WTC11 (cell line): Measurements from ENCODE around the gene FHIT. TPM values are rescaled to one million over a fixed set of nuclear protein-coding genes. Genes with fewer than 3 reads are reported as not detected.

Experiments used
- ATAC-seq: fragments of 200-7000 bp; cut with Tn5 transposase; 2 replicates; pipeline ENCODE4 v1.10.0; 2021; ENCODE audit warnings: mild to moderate bottlenecking, moderate library complexity
- CTCF ChIA-PET: fragments of 300-600 bp; sonication (Branson Sonifier 250); formaldehyde crosslinking; loops from one replicate; lab custom pipeline; 2021; ENCODE audit warnings: antibody characterized with exemption; lab: Charles Lee
- POLR2A ChIA-PET: fragments of 350-600 bp; sonication (Branson Sonifier 250); formaldehyde crosslinking; loops from one replicate; lab custom pipeline; 2021; ENCODE audit warnings: antibody characterized with exemption; lab: Charles Lee
- DNase-seq: peaks from one replicate; pipeline ENCODE4 v3.0.0; 2021; ENCODE audit warnings: low spot score
- H3K27ac Mint-ChIP-seq: 2 replicates; pipeline ENCODE4 v1.8.0; 2021; ENCODE audit warnings: mixed read lengths
- H3K27me3 Mint-ChIP-seq: 2 replicates; pipeline ENCODE4 v1.8.0; 2021; ENCODE audit warnings: low read depth, mild to moderate bottlenecking, moderate library complexity, mixed read lengths
- H3K36me3 Mint-ChIP-seq: 2 replicates; pipeline ENCODE4 v1.8.0; 2021; ENCODE audit warnings: mixed read lengths
- H3K4me1 Mint-ChIP-seq: 2 replicates; pipeline ENCODE4 v1.8.0; 2022; ENCODE audit warnings: mixed read lengths
- H3K4me3 Mint-ChIP-seq: 2 replicates; pipeline ENCODE4 v1.8.0; 2021; ENCODE audit warnings: mild to moderate bottlenecking, moderate library complexity, mixed read lengths
- H3K9me3 Mint-ChIP-seq: 2 replicates; pipeline ENCODE4 v1.8.0; 2021; ENCODE audit warnings: mixed read lengths
- ESRRA ChIP-seq: sonication (generic); formaldehyde crosslinking; IDR thresholded peaks from 2 replicates; pipeline ENCODE4 v1.8.1; 2022; ENCODE audit warnings: mild to moderate bottlenecking, missing genetic modification reagents, borderline replicate concordance
- IRF2 ChIP-seq: sonication (generic); formaldehyde crosslinking; IDR thresholded peaks from 2 replicates; pipeline ENCODE4 v1.8.0; 2022; ENCODE audit warnings: low read depth, missing genetic modification reagents, borderline replicate concordance
- KAT7 ChIP-seq: sonication (generic); formaldehyde crosslinking; IDR thresholded peaks from 2 replicates; pipeline ENCODE4 v1.8.1; 2023; ENCODE audit warnings: missing genetic modification reagents, mild to moderate bottlenecking, borderline replicate concordance
- NFE2L1 ChIP-seq: sonication (generic); formaldehyde crosslinking; IDR thresholded peaks from 2 replicates; pipeline ENCODE4 v1.8.1; 2023; ENCODE audit warnings: missing genetic modification reagents
- NR3C1 ChIP-seq: sonication (generic); formaldehyde crosslinking; conservative IDR thresholded peaks from 2 replicates; pipeline ENCODE4 v1.8.1; 2023; ENCODE audit warnings: low read depth, mild to moderate bottlenecking, missing genetic modification reagents
- SMAD3 ChIP-seq: sonication (generic); formaldehyde crosslinking; IDR thresholded peaks from 2 replicates; pipeline ENCODE4 v1.8.0; 2022; ENCODE audit warnings: missing genetic modification reagents, mild to moderate bottlenecking, borderline replicate concordance
- SP1 ChIP-seq: sonication (generic); formaldehyde crosslinking; conservative IDR thresholded peaks from 2 replicates; pipeline ENCODE4 v1.8.1; 2022; ENCODE audit warnings: missing genetic modification reagents
- ZNF138 ChIP-seq: sonication (generic); formaldehyde crosslinking; conservative IDR thresholded peaks from 2 replicates; pipeline ENCODE4 v1.8.1; 2022; ENCODE audit warnings: mild to moderate bottlenecking, moderate library complexity, missing genetic modification reagents
- ZNF317 ChIP-seq: sonication (generic); formaldehyde crosslinking; IDR thresholded peaks from 2 replicates; pipeline ENCODE4 v1.8.1; 2023; ENCODE audit warnings: low read depth, mild to moderate bottlenecking, moderate library complexity, missing genetic modification reagents, borderline replicate concordance
- ZNF423 ChIP-seq: fragments of 250-450 bp; sonication (Bioruptor Pico); IDR thresholded peaks from 2 replicates; pipeline ENCODE4 v2.1.2; 2022; ENCODE audit warnings: mild to moderate bottlenecking, moderate library complexity
- total RNA-seq: library from RNA; stranded (reverse); gene quantifications from 3 replicates; pipeline ENCODE4 v1.2.3, GENCODE V29; 2021
- TF ChIP-seq, protein P1 (sequence below): sonication (generic); formaldehyde crosslinking; IDR thresholded peaks from 2 replicates; pipeline ENCODE4 v1.8.1; 2023; ENCODE audit warnings: mild to moderate bottlenecking, missing genetic modification reagents
- TF ChIP-seq, protein P2 (sequence below): fragments of 250-450 bp; sonication (Bioruptor Pico); IDR thresholded peaks from 2 replicates; pipeline ENCODE4 v1.9.0; 2021; ENCODE audit warnings: mild to moderate bottlenecking
- TF ChIP-seq, protein P3 (sequence below): sonication (generic); formaldehyde crosslinking; IDR thresholded peaks from 2 replicates; pipeline ENCODE4 v1.8.0; 2022; ENCODE audit warnings: mild to moderate bottlenecking, missing genetic modification reagents
- TF ChIP-seq, protein P4 (sequence below): fragments of 250-450 bp; sonication (Bioruptor Pico); IDR thresholded peaks from 2 replicates; pipeline ENCODE4 v2.1.2; 2022; ENCODE audit warnings: mild to moderate bottlenecking, moderate library complexity
- TF ChIP-seq, protein P5 (sequence below): sonication (generic); formaldehyde crosslinking; IDR thresholded peaks from 2 replicates; pipeline ENCODE4 v1.8.1; 2022; ENCODE audit warnings: low read depth, missing genetic modification reagents, borderline replicate concordance
- TF ChIP-seq, protein P6 (sequence below): sonication (generic); formaldehyde crosslinking; IDR thresholded peaks from 2 replicates; pipeline ENCODE4 v1.8.1; 2023; ENCODE audit warnings: mild to moderate bottlenecking, missing genetic modification reagents, borderline replicate concordance
- TF ChIP-seq, protein P7 (sequence below): fragments of 250-450 bp; sonication (Bioruptor Pico); IDR thresholded peaks from 2 replicates; pipeline ENCODE4 v1.9.0; 2021; ENCODE audit warnings: mild to moderate bottlenecking
- TF ChIP-seq, protein P8 (sequence below): sonication (generic); formaldehyde crosslinking; IDR thresholded peaks from 2 replicates; pipeline ENCODE4 v1.8.1; 2022; ENCODE audit warnings: low read depth, mild to moderate bottlenecking, moderate library complexity, missing genetic modification reagents, borderline replicate concordance
- TF ChIP-seq, protein P9 (sequence below): sonication (generic); formaldehyde crosslinking; IDR thresholded peaks from 2 replicates; pipeline ENCODE4 v1.8.1; 2023; ENCODE audit warnings: mild to moderate bottlenecking, moderate library complexity, missing genetic modification reagents

The FHIT gene
- total RNA-seq, 1 experiment from 2014 or later, result 2.6 TPM

DNA sequence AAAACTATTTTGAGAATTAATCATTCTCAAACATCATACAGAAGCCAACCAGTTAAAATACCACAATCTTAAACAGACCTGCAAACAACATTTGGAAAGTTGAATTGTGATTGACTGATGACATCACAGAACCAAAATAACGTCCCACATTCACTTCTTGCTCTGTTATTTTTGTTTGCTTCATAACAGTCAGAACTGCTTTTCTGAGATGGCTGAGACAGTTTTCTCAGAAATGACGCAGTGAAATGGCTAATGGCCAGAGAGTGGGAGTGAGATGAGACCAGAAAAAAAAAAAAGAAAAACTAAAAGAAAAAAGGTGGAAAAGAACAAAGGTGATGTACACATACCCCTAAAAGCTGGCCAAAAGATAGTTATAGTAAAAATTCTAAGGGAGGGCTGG lies 1061.2 kb downstream of the FHIT start (continued):
- no peak for TF ChIP-seq ZNF317
- TF ChIP-seq, all 79 proteins: peak for 0

DNA sequence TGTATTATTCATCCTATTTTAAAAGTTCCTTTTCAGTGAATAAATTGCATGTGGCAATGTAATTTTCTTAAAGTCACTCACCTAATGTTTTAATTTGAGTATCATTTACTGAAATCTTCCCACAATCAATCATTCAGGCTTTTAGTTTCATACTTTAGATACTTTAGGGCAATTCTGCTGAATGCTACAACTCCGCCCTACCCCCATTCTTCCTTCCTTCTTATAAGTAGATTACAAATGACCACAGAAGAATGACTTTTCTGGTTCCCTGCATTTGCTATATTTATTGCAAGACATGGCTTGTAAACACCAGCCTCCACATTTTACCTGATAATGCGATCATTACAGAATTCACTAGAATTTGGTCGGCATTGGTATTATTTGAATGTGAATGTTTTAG lies 1061.9 kb downstream of the FHIT start:
- DNase-seq (no peak), ATAC-seq (no peak)
- H3K36me3 Mint-ChIP-seq, result no peaks in the 10 kb centered on the region
- ChIA-PET POLR2A (no interaction called here), CTCF (interaction anchor here (1.0 kb wide), 1 partner anchor 27 kb away, joined by 3 read pairs; no protein-coding TSS in a partner anchor)
- no peak overlapping the region for H3K27ac Mint-ChIP-seq
- 0 out of 2 replicates have a peak, but pooled peaks cover 3% of the 10 kb centered on the region for H3K9me3 Mint-ChIP-seq
- H3K4me1 Mint-ChIP-seq, result peaks cover 35% of the 10 kb centered on the region
- H3K27me3 Mint-ChIP-seq, result no peaks in the 10 kb centered on the region
- H3K4me3 Mint-ChIP-seq, result no peak overlapping the region
- TF ChIP-seq ZNF423 (no peak), SMAD3 (CRISPR knock-in tag) (no peak), ZNF138 (no peak), SP1 (CRISPR knock-in tag) (no peak), KAT7 (CRISPR knock-in tag) (no peak), IRF2 (no peak), ESRRA (CRISPR knock-in tag) (no peak), NFE2L1 (CRISPR knock-in tag) (no peak), NR3C1 (CRISPR knock-in tag) (no peak)
- TF ChIP-seq, protein P1, sequence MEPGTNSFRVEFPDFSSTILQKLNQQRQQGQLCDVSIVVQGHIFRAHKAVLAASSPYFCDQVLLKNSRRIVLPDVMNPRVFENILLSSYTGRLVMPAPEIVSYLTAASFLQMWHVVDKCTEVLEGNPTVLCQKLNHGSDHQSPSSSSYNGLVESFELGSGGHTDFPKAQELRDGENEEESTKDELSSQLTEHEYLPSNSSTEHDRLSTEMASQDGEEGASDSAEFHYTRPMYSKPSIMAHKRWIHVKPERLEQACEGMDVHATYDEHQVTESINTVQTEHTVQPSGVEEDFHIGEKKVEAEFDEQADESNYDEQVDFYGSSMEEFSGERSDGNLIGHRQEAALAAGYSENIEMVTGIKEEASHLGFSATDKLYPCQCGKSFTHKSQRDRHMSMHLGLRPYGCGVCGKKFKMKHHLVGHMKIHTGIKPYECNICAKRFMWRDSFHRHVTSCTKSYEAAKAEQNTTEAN, result no peak
- TF ChIP-seq, protein P2, sequence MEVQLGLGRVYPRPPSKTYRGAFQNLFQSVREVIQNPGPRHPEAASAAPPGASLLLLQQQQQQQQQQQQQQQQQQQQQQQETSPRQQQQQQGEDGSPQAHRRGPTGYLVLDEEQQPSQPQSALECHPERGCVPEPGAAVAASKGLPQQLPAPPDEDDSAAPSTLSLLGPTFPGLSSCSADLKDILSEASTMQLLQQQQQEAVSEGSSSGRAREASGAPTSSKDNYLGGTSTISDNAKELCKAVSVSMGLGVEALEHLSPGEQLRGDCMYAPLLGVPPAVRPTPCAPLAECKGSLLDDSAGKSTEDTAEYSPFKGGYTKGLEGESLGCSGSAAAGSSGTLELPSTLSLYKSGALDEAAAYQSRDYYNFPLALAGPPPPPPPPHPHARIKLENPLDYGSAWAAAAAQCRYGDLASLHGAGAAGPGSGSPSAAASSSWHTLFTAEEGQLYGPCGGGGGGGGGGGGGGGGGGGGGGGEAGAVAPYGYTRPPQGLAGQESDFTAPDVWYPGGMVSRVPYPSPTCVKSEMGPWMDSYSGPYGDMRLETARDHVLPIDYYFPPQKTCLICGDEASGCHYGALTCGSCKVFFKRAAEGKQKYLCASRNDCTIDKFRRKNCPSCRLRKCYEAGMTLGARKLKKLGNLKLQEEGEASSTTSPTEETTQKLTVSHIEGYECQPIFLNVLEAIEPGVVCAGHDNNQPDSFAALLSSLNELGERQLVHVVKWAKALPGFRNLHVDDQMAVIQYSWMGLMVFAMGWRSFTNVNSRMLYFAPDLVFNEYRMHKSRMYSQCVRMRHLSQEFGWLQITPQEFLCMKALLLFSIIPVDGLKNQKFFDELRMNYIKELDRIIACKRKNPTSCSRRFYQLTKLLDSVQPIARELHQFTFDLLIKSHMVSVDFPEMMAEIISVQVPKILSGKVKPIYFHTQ (CRISPR knock-in tag), result no peak
- TF ChIP-seq, protein P3, sequence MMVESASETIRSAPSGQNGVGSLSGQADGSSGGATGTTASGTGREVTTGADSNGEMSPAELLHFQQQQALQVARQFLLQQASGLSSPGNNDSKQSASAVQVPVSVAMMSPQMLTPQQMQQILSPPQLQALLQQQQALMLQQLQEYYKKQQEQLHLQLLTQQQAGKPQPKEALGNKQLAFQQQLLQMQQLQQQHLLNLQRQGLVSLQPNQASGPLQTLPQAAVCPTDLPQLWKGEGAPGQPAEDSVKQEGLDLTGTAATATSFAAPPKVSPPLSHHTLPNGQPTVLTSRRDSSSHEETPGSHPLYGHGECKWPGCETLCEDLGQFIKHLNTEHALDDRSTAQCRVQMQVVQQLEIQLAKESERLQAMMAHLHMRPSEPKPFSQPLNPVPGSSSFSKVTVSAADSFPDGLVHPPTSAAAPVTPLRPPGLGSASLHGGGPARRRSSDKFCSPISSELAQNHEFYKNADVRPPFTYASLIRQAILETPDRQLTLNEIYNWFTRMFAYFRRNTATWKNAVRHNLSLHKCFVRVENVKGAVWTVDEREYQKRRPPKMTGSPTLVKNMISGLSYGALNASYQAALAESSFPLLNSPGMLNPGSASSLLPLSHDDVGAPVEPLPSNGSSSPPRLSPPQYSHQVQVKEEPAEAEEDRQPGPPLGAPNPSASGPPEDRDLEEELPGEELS (CRISPR knock-in tag), result no peak
- TF ChIP-seq, protein P4, sequence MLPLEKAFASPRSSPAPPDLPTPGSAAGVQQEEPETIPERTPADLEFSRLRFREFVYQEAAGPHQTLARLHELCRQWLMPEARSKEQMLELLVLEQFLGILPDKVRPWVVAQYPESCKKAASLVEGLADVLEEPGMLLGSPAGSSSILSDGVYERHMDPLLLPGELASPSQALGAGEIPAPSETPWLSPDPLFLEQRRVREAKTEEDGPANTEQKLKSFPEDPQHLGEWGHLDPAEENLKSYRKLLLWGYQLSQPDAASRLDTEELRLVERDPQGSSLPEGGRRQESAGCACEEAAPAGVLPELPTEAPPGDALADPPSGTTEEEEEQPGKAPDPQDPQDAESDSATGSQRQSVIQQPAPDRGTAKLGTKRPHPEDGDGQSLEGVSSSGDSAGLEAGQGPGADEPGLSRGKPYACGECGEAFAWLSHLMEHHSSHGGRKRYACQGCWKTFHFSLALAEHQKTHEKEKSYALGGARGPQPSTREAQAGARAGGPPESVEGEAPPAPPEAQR, result no peak
- TF ChIP-seq, protein P5, sequence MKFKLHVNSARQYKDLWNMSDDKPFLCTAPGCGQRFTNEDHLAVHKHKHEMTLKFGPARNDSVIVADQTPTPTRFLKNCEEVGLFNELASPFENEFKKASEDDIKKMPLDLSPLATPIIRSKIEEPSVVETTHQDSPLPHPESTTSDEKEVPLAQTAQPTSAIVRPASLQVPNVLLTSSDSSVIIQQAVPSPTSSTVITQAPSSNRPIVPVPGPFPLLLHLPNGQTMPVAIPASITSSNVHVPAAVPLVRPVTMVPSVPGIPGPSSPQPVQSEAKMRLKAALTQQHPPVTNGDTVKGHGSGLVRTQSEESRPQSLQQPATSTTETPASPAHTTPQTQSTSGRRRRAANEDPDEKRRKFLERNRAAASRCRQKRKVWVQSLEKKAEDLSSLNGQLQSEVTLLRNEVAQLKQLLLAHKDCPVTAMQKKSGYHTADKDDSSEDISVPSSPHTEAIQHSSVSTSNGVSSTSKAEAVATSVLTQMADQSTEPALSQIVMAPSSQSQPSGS (CRISPR knock-in tag), result no peak
- TF ChIP-seq, protein P6, sequence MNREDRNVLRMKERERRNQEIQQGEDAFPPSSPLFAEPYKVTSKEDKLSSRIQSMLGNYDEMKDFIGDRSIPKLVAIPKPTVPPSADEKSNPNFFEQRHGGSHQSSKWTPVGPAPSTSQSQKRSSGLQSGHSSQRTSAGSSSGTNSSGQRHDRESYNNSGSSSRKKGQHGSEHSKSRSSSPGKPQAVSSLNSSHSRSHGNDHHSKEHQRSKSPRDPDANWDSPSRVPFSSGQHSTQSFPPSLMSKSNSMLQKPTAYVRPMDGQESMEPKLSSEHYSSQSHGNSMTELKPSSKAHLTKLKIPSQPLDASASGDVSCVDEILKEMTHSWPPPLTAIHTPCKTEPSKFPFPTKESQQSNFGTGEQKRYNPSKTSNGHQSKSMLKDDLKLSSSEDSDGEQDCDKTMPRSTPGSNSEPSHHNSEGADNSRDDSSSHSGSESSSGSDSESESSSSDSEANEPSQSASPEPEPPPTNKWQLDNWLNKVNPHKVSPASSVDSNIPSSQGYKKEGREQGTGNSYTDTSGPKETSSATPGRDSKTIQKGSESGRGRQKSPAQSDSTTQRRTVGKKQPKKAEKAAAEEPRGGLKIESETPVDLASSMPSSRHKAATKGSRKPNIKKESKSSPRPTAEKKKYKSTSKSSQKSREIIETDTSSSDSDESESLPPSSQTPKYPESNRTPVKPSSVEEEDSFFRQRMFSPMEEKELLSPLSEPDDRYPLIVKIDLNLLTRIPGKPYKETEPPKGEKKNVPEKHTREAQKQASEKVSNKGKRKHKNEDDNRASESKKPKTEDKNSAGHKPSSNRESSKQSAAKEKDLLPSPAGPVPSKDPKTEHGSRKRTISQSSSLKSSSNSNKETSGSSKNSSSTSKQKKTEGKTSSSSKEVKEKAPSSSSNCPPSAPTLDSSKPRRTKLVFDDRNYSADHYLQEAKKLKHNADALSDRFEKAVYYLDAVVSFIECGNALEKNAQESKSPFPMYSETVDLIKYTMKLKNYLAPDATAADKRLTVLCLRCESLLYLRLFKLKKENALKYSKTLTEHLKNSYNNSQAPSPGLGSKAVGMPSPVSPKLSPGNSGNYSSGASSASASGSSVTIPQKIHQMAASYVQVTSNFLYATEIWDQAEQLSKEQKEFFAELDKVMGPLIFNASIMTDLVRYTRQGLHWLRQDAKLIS (CRISPR knock-in tag), result no peak
- TF ChIP-seq, protein P7, sequence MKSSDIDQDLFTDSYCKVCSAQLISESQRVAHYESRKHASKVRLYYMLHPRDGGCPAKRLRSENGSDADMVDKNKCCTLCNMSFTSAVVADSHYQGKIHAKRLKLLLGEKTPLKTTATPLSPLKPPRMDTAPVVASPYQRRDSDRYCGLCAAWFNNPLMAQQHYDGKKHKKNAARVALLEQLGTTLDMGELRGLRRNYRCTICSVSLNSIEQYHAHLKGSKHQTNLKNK (CRISPR knock-in tag), result no peak
- TF ChIP-seq, protein P8, sequence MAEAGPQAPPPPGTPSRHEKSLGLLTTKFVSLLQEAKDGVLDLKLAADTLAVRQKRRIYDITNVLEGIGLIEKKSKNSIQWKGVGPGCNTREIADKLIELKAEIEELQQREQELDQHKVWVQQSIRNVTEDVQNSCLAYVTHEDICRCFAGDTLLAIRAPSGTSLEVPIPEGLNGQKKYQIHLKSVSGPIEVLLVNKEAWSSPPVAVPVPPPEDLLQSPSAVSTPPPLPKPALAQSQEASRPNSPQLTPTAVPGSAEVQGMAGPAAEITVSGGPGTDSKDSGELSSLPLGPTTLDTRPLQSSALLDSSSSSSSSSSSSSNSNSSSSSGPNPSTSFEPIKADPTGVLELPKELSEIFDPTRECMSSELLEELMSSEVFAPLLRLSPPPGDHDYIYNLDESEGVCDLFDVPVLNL, result no peak
- TF ChIP-seq, protein P9, sequence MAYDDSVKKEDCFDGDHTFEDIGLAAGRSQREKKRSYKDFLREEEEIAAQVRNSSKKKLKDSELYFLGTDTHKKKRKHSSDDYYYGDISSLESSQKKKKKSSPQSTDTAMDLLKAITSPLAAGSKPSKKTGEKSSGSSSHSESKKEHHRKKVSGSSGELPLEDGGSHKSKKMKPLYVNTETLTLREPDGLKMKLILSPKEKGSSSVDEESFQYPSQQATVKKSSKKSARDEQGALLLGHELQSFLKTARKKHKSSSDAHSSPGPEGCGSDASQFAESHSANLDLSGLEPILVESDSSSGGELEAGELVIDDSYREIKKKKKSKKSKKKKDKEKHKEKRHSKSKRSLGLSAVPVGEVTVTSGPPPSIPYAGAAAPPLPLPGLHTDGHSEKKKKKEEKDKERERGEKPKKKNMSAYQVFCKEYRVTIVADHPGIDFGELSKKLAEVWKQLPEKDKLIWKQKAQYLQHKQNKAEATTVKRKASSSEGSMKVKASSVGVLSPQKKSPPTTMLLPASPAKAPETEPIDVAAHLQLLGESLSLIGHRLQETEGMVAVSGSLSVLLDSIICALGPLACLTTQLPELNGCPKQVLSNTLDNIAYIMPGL (CRISPR knock-in tag), result no peak
